HL-60/S4 (cell line): ENCODE results near the gene VSIG10.
"Not testable (repeated sequence)": the region's sequence is repeated elsewhere in the genome, so short reads cannot be mapped to it uniquely, and the experiment has no call there.

ENCODE experiments used
- in situ Hi-C: fragments of 300-500 bp; cut with MboI; formaldehyde crosslinking; loops from 2 replicates; pipeline ENCODE4 v1.14.3; 2022; ENCODE audit warnings: low sequenced_read_pairs

The VSIG10 gene

DNA sequence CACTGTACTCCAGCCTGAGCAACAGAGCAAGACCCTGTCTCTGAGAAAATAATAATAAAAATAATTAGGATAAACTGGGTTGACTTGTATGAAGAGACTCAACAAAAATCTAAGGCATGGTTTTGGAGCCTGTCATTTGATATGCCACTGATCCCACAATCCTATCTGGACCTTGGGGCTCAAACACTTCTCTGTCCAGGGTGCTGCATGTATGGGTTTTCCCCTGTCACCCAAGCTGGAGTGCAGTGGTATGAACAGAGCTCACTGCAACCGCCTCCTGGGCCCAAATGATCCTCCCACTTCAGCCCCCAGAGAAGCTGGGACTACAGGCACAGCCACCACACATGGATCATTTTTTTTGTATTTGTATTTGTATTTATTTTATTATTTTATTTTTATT, 5.3 kb upstream of the VSIG10 start:
- in situ Hi-C loops, result no loop called here

DNA sequence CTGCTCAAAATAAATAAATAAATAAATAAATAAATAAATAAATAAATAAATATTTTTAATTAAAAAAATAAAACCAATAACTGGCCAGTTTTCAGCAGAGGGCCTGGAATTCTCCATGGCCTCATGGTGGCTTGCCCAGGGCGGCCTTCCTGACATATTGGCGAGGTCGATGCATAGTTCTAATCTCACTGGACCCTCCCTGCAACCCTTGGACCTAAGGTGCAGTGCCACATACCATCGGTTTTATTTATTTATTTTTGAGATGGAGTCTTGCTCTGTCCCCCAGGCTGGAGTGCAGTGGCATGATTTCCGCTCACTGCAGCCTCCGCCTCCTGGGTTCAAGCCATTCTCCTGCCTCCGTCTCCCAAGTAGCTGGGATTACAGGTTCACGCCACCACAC, 3.9 kb upstream of the VSIG10 start:
- in situ Hi-C loops, result no loop called here

DNA sequence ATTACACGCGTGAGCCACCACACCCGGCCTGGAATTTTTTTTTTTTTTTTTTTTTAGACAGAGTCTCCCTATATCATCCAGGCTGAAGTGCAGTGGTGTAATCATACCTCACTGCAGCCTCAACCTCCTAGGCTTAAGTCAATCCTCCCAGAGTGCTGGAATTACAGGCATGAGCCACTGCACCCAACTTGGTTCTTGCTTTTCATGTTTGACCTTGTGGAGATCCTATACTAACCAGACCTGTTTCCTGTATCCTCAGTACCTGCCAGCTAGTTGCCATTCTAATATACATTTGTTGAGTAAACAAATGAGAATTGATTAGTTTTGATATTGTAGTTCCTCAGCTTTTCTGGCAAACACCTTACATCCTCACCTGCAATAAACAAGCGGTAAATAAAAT, 3.2 kb upstream of the VSIG10 start:
- in situ Hi-C loops, result no loop called here

DNA sequence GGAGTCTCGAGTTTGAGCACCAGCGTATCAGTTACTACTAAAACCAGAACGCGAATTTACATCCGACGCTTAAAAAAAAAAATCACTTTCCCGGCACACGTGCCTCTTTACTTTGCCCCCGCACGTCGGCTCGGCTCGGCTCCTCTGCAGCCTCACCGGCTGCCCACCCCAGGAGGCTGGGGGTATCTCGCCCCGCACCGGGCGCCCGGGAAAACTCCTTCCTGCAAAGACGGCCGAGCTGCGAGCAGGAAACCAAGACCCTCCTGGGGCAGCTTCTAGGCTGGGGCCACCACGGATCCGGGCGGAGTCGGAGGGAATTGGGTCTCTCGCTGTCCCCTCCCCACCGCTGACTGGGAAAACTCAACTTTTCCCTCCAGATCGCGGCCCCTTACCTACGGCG, 610 bp downstream of the VSIG10 start:
- in situ Hi-C loops, result no loop called here

DNA sequence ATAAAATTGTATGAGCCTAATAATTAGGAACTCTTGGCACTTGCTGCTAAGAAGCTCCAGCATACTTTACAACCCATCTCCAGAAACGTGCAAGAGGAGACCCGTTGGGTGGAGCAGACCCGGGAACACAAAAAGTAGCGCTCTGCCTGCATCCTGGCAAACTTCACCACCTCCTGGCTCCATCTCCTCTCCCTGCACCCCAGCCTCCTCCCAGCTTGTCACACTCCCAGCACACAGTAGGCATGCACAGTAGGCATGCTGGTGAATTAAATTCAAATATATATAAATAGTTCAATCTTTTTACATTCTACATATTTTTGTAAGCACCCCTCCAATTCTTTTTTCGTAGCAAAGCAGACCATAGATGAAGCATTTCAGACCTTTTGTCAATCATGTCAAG, 1.2 kb downstream of the VSIG10 start:
- in situ Hi-C loops, result no loop called here

DNA sequence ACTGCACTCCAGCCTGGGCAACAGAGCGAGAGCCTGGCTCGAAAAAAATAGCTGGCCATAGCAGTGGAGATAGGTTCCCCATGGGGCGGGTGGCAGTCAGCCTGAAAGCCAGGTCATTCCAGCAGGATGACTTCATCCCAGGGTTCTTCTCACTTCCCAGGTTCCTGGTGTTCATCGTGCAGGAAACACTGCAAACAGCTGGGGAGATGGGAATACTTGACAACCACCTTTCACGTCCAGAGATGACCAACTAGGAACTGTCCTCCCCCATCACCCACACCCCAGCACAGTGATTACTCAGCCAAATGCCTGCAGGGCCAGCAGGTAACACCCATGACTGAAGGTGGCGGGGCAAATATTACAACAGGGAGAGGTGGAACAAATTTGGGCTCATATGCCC, 1.7 kb downstream of the VSIG10 start:
- in situ Hi-C loops, result no loop called here

DNA sequence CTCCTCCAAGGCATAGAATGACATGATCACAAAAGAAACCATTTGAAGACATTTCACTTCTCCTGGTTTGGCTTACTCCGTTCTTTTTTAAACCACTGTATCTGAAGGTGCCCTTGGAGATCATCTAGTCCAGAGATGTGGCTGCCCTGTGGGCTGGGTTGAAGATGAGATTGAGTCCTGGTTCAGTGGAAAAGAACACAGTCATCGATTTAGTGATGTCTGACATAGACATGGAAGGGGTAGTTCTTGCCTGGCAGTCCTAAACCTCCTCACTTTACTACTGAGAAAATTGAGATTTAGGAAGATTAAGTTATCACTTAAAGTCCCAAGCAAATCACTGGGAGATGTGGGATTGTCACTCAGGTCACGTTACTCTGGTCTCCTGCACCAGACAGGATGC, 2.8 kb downstream of the VSIG10 start:
- in situ Hi-C loops, result no loop called here

DNA sequence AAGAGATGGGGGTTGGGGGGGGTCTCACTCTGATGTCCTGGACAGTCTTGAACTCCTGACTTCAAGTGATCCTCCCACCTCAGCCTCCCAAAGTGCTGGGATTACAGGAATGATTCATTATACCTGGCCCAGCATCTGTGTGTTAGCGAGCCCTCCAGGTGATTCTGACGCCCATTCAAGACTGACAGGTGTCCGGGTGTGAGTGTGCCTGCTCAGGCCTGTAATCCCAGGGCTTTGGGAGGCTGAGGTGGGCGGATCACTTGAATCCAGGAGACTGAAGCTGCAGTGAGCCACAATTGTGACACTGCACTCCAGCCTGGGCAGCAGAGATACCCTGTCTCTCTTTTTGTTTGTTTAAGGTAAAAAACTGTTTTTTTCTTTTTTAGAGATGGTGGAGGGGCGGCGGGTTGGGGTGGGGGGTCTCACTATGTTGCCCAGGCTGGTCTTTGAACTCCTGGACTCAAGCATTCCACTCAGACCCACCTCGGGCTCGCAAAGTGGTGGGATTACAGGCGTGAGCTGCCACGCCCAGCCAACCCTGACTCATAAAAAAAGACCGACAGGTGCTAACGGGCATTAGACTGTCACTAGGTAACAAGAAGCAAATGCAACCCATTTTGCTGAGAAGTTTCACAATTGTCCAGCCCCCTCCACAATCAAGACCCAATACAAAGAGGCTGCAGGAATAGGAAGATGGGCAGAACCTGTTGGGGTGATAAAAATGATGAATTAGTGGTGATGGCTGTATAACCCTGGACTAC, 4.7 kb downstream of the VSIG10 start:
- in situ Hi-C loops, result no loop called here

DNA sequence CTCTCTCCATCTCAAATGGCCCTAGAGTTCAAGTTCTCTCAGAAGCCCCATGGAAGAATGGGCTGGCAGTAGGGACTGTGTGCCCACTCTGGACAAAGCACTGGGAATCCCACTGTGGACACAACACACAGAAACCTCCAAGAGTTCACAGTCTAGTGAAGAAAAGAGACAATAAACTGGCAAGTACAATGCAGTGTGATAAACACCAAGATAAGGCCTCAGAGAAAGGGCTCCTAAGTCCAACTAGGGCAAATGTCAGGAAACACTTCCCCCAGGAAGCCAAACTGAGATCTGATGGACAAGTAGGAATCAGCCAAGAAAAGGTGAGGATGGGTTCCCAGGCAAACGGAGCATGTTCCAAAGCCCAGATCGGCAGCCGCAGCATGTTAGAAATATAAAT, 5.4 kb downstream of the VSIG10 start:
- in situ Hi-C loops, result no loop called here

DNA sequence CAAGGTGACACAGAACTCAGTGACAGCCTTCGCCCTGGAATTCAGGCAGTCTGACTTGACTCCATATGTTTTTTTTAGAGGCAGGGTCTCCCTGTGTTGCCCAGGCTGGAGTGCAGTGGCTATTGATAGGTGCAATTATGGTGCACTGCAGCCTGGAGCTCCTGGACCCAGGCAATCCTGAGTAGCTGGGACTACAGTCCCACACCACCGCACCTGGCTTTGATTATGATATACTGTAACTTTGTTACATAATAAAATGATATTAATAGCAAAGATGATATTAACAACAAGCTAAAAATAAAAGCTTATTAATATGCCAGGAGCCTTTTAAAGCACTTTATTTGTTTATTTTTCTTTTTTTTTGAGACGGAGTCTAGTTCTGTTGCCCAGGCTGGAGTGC, 9.8 kb downstream of the VSIG10 start:
- in situ Hi-C loops, result no loop called here

DNA sequence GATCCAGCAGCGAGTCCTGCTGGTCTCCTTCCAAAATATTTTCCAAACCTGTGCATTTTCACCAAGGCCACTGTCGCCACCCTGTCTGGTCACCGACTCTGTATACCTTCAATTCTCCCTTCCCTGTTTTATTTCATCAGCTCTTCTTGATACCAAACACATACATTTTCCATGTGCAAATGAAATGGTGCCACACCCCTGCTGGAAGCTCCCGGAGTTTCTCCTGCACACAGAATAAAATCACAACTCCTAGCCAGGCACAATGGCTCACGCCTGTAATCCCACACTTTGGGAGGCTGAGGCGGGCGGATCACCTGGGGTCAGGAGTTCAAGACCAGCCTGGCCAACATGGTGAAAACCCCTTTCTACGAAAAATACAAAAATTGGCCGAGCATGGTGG, 14.0 kb downstream of the VSIG10 start:
- in situ Hi-C loops, result no loop called here

DNA sequence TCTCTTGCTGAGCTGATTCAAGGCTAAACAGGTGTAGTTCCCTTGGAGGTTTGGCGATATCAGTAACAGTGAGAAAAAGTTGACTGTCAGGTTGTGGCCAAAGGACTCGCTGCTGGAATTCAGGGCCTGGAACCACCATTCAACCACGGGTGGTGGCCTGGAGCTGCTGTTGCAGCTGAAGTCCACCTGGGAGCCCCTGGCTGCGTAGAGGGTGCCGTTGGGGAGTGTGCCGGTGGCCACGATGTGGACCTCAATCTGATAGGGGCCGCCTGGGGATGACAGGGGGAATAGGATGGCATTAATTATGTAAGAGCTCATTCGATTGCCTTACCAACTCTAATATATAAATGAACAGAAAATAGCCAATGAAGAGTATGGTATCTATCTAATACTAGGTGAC, 21.6 kb downstream of the VSIG10 start:
- in situ Hi-C loops, result no loop called here

DNA sequence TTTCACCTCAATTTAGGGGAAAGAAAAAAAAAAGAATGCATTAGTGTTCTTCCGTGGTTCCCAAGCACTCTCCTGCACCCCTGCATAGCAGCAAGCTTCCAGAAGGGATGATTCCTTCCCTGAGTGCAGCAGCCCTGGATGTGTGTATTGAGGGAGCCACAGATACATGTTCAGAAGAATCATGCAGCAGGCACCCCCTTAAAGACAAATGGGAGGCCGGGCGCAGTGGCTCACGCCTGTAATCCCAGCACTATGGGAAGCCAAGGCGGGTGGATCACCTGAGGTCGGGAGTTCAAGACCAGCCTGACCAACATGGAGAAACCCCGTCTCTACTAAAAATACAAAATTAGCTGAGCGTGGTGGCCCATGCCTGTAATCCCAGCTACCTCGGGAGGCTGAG, 22.3 kb downstream of the VSIG10 start:
- in situ Hi-C loops, result not testable (repeated sequence)

DNA sequence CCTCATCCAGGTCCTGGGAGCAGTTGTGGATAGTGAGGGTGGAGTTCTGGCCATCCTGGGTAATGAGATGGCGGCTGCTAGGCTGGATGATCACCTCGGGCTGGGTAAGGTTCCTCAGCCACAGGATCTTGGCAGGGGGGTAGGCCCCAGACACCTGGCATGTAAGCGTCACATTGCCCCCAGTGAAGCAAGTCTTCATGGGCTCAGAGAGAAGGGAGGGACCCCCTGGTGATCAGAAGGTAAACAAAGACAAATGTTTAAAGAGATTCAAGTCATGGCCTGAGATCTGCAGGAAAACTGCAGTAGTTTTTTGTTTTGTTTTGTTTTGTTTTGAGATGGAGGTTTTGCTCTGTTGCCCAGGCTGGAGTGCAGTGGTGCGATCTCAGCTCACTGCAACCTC, 30.0 kb downstream of the VSIG10 start:
- in situ Hi-C loops, result no loop called here

DNA sequence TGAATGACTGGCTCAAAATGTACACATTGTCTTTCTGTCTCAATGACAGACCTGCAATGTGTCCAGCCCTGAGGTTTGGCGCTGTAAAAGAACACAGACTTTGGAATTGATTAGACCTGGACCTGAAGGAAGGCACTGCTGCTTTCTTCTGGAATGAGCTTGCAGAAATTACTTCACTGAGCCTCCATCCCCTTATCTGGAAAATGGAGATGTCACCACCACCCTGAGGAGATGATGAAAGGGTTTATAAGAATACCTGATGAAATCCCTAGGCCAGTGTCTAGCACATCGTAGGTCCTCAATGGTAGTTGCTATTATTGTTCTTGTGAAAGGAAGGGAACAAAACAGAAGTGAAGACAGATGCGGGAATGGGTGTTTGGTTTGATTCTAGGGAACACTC, 33.2 kb downstream of the VSIG10 start:
- in situ Hi-C loops, result no loop called here

DNA sequence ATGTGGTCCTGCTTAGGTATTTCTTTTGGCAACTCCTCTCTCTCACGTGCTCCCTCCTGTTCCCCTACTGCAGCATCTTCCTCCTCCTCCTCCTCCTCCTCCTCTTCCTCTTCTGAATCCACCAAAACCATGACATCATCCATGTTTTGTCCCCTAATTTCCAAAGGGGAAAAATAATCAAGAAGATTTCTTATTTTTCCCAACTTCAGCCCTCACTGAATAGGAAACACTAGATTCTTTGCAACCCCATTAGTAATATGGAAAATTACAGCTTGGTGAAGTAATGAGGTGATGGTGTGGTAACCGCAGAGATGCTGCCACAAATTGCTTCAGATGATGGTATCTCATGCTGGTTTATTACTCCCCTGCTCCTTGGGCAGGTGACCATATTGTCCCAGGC, 35.4 kb downstream of the VSIG10 start:
- in situ Hi-C loops, result no loop called here

DNA sequence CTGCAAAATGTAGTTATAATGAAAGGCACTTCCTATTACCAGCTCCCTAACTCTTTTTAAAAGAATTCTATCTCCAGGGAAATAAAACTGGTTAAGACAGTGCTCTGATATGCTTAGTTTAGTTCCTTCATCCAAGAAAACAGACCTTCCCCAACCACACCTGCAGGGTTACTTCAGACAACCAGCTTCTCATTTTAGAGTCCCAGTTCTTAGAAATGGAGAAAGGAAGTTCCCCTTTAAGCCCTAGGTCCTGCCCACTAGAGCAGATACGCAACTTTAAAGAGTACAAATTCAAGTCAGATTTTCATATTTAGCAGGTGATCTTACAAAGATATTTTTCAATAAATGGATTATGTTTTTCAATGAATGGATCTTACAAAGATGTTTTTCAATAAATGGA, 38.4 kb downstream of the VSIG10 start:
- in situ Hi-C loops, result no loop called here

DNA sequence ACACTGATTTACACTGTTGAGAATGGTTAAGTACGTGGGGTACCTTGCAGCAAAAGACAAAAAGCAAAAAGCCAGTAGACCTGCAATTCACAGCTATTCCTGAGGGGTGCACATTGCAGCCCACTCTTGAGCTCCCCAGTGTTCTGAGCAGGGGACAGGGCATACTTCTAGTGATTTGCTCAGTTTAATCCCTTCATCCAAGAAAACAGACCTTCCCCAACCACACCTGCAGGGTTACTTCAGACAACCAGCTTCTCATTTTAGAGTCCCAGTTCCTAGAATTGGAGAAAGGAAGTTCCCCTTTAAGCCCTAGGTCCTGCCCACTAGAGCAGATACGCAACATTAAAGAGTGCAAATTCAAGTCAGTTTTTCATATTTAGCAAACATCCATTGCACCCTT, 39.2 kb downstream of the VSIG10 start:
- in situ Hi-C loops, result no loop called here

DNA sequence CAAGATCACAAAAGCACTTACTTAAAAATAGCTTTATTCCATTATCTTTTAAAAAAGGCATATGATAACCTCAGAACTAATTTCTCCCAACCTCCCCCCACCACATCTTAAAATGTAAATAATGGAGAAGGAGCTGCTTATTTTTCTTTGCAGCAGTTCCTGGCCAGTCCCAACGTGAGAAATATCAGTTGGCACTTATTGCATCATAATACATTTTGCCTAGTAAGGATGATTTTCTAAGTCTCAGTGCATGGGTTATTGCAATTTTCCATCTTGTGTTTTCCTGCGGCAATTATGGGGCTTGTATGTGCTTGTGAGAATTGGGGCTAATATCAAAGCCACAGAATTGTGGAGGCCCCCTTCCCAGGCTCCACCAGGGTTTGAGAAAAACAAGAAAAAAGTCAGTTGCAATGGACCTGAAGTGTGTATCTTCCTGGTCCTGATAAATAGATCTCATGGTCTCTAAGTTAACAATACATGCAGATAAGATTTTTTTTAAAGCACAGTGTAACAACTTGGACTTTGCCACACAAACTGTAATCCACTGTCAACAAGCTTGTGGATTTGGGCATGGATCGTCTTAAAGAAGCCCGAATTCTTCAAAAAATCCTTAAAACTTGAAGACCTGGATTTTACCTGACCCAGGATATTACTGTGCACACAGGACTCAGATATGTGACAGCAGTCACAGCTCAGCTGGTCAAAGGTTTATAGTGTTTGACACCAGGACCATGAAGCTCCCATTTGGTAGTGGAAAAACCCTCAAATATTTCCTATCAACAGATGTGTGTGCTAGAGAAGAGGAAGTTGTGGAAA, 40.0 kb downstream of the VSIG10 start:
- in situ Hi-C loops, result no loop called here

DNA sequence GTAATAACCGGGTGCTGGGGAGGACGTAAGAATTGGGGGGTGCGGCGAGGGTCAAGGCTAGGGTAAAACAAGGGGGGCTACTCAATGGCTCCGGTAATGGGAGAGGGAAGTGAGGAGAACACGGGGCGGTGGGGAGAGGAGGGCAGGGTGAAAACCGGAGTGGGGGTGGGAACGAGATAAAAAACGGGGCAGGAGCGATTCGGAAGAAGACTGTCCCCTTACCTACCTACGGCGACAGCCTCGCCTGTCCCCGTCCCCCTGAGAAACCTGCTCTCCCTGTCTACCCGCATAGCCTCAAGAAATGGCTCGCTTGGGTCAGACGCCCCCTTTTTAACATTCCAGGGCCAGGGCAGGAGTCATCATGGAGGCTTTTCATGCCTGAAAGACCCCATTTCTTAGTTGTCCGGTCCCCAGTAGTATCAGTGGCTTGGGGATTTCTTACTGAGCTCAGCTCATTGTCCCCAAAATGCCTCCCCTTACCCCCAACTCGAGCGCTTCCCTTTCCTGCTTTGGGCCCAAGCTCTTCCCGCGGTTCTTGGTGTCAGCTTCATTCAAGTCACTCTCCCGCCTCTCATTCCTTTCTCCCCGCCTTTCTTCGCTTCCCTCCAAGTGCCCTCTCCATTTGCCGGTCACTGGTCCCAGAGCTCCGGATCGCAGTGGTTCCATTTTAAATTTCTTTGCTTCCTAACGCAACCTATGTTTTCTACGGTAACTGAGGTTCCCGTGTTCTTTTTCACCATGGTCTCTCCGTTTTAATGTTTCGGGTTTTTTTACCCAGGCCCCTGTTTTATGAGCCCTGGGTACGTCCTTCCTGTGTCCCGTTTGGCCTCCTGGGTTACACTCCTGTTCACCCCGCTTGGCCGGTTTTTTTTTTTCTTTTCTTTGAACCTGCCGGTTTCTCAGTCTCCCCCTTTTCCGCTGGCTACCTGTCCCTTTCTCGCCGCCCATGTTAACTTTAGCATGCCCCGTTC, 41.7 kb downstream of the VSIG10 start:
- in situ Hi-C loops, result no loop called here
